Naive thymus-derived CD4-positive, alpha-beta T cell (primary cell): ENCODE measurements around the gene MAPK8IP2. TPM values are rescaled to one million over a fixed set of nuclear protein-coding genes. Genes with fewer than 3 reads are reported as not detected.

Experiments used
- ATAC-seq: fragments of 150-1000 bp; cut with Tn5 transposase; 2 replicates; pipeline ENCODE4 v1.10.0; 2021; ENCODE audit warnings: mild to moderate bottlenecking, moderate library complexity
- CTCF ChIA-PET: fragments of 350-600 bp; sonication (Branson Sonifier 250); formaldehyde crosslinking; loops from one replicate; lab custom pipeline; 2021; ENCODE audit warnings: antibody characterized with exemption; lab: Charles Lee
- POLR2A ChIA-PET: fragments of 350-600 bp; sonication (Branson Sonifier 250); formaldehyde crosslinking; loops from one replicate; lab custom pipeline; 2021; ENCODE audit warnings: antibody characterized with exemption, inconsistent platforms; lab: Charles Lee
- DNase-seq, 9 donors: peaks; one replicate each; pipeline versions ENCODE4 v3.0.0 to v3.0.0-alpha.2; 2020 to 2022; ENCODE audit warnings: mixed read lengths in 1 of 9
- H3K27ac ChIP-seq: one replicate; pipeline ENCODE4 v1.7.0; 2013; ENCODE audit warnings: mild to moderate bottlenecking, low read depth, low read length, moderate library complexity
- H3K27me3 ChIP-seq, 2 donors: one replicate each; pipeline ENCODE4 v1.7.0; 2013; ENCODE audit warnings: low read length in 2 of 2, mild to moderate bottlenecking in 2 of 2, moderate library complexity in 2 of 2; ENCODE audit not compliant: control insufficient read depth in 2 of 2, insufficient read depth in 2 of 2
- H3K36me3 ChIP-seq, 3 experiments: 1 replicate in 2 of 3; 2 replicates in 1 of 3; pipeline ENCODE4 v1.7.0; 2013; ENCODE audit warnings: low read length in 3 of 3, mild to moderate bottlenecking in 3 of 3, moderate library complexity in 1 of 3; ENCODE audit not compliant: insufficient read depth in 3 of 3, control insufficient read depth in 2 of 3
- H3K4me1 ChIP-seq, 2 donors: one replicate each; pipeline ENCODE4 v1.7.0; 2013; ENCODE audit warnings: low read length in 2 of 2, mild to moderate bottlenecking in 2 of 2, moderate library complexity in 1 of 2; ENCODE audit not compliant: control insufficient read depth in 2 of 2, insufficient read depth in 2 of 2
- H3K4me3 ChIP-seq: 2 replicates; pipeline ENCODE4 v1.7.0; 2013; ENCODE audit warnings: mild to moderate bottlenecking, low read length
- H3K9me3 ChIP-seq, 3 experiments: 1 replicate in 2 of 3; 2 replicates in 1 of 3; pipeline ENCODE4 v1.7.0; 2013; ENCODE audit warnings: low read length in 3 of 3; ENCODE audit not compliant: control insufficient read depth in 2 of 3
- H3K27ac Mint-ChIP-seq, 9 donors: one replicate each; pipeline ENCODE4 v1.8.0; 2020 to 2022; ENCODE audit warnings: mixed read lengths in 9 of 9, mild to moderate bottlenecking in 8 of 9, moderate library complexity in 5 of 9, inconsistent platforms in 2 of 9
- H3K27me3 Mint-ChIP-seq, 5 donors: one replicate each; pipeline ENCODE4 v1.8.0; 2021 to 2022; ENCODE audit warnings: mixed read lengths in 5 of 5, mild to moderate bottlenecking in 1 of 5
- H3K36me3 Mint-ChIP-seq, 5 donors: one replicate each; pipeline ENCODE4 v1.8.0; 2020 to 2022; ENCODE audit warnings: mixed read lengths in 5 of 5, mild to moderate bottlenecking in 3 of 5, inconsistent platforms in 1 of 5
- H3K4me1 Mint-ChIP-seq, 7 donors: one replicate each; pipeline ENCODE4 v1.8.0; 2020 to 2022; ENCODE audit warnings: mixed read lengths in 7 of 7, mild to moderate bottlenecking in 3 of 7, inconsistent platforms in 1 of 7
- H3K4me3 Mint-ChIP-seq, 10 donors: one replicate each; pipeline ENCODE4 v1.8.0; 2020 to 2022; ENCODE audit warnings: mild to moderate bottlenecking in 10 of 10, mixed read lengths in 10 of 10, moderate library complexity in 6 of 10, inconsistent platforms in 2 of 10
- H3K9me3 Mint-ChIP-seq, 11 donors: one replicate each; pipeline ENCODE4 v1.8.0; 2020 to 2022; ENCODE audit warnings: mixed read lengths in 11 of 11, mild to moderate bottlenecking in 4 of 11, inconsistent platforms in 1 of 11, moderate library complexity in 1 of 11
- intact Hi-C, 2 donors: fragments of 100-400 bp; cut with micrococcal nuclease; formaldehyde crosslinking; loops; one replicate each; pipeline ENCODE4 v1.15.1; 2023
- polyA plus RNA-seq, 2 donors: library from polyadenylated mRNA; unstranded; fragments of 300-500 nt; fragmentation: Illumina TruSeq; gene quantifications; one replicate each; pipeline ENCODE4 v1.2.3, GENCODE V29; 2021
- total RNA-seq, 6 experiments: library from RNA in 5 of 6; stranded (reverse) in 5 of 6; gene quantifications; 1 replicate in 5 of 6; 2 replicates in 1 of 6; pipeline ENCODE4 v1.2.3 and lab custom pipeline; 2021 to 2026

MAPK8IP2 gene
- total RNA-seq = under 1 TPM; 0.24 to 0.64 (median 0.38) TPM
- not detected for polyA plus RNA-seq
- 1.2 reads per million for total RNA-seq (lab: John Stamatoyannopoulos, UW)

GRCh38 chr22:50600538-50600937 lies at the start of gene MAPK8IP2:
MAPK8IP2 (plus strand) TSS chr22:50600793; CDS start chr22:50600819, 26 bp downstream.
- peaks cover 0 to 4% of the 10 kb centered on the region in 2 donors for H3K4me1 ChIP-seq
- Mint-ChIP-seq H3K4me1 (peaks cover 6 to 18% (median 12%) of the 10 kb centered on the region in 7 donors), H3K27me3 (peaks cover 23 to 56% (median 28%) of the 10 kb centered on the region in 5 donors), H3K4me3 (peak within 1 kb of the TSS; percentile 63 to 89 (median 78)), H3K36me3 (peaks cover 4 to 24% (median 14%) of the 10 kb centered on the region in 5 donors), H3K9me3 (peaks cover 0 to 6% (median 0%) of the 10 kb centered on the region in 11 donors), H3K27ac (peak within 1 kb of the TSS in 1 of 9 donors; percentile 67)
- peak; percentile 41 for ATAC-seq
- no peak within 1 kb of the TSS for H3K27ac ChIP-seq
- ChIA-PET POLR2A (interaction anchor here (1.0 kb wide), 1 partner anchor 19 kb away, joined by 3 read pairs; no protein-coding TSS in a partner anchor), CTCF (no interaction called here)
- no peak within 1 kb of the TSS for H3K4me3 ChIP-seq
- H3K27me3 ChIP-seq = peaks cover 5 to 6% of the 10 kb centered on the region in 2 donors
- DNase-seq = no peak
- intact Hi-C loops = loop anchor here in 1 of 2 donors (1.0 kb wide), 2 partner anchors 17 to 38 kb away; partner anchors contain the start of gene SYCE3
- no peaks in the 10 kb centered on the region for H3K36me3 ChIP-seq
- no peaks in the 10 kb centered on the region for H3K9me3 ChIP-seq

- no peaks in the 10 kb centered on the region for H3K9me3 ChIP-seq
- H3K4me3 Mint-ChIP-seq = peak overlapping the region in 8 of 10 donors; percentile 32 to 88 (median 50)
- no peaks in the 10 kb centered on the region for H3K27me3 ChIP-seq
- peaks cover 0 to 5% (median 0%) of the 10 kb centered on the region in 5 donors for H3K27me3 Mint-ChIP-seq
- H3K36me3 ChIP-seq = no peaks in the 10 kb centered on the region
- intact Hi-C loops = no loop called here
- H3K4me3 ChIP-seq = no peak overlapping the region
- peaks cover 14 to 22% of the 10 kb centered on the region in 2 donors for H3K4me1 ChIP-seq
- peaks cover 16 to 22% (median 17%) of the 10 kb centered on the region in 7 donors for H3K4me1 Mint-ChIP-seq
- ChIA-PET CTCF (interaction anchor here (0.7 to 4.3 kb wide), 5 partner anchors 9 to 70 kb away, joined by 3 to 31 read pairs (median 3); partner anchors contain the start of gene SCO2), POLR2A (interaction anchor here (0.6 to 6.3 kb wide), 7 partner anchors 8 to 40 kb away, joined by 3 to 77 read pairs (median 5); partner anchors contain the start of genes SCO2, SYCE3 and TYMP)
- DNase-seq = no peak
- peaks cover 0 to 10% (median 0%) of the 10 kb centered on the region in 5 donors for H3K36me3 Mint-ChIP-seq
- H3K9me3 Mint-ChIP-seq = peaks cover 0 to 2% (median 0%) of the 10 kb centered on the region in 11 donors
- no peak overlapping the region for H3K27ac ChIP-seq
- no peak for ATAC-seq
- peak overlapping the region in 6 of 9 donors; percentile 25 to 87 (median 70) for H3K27ac Mint-ChIP-seq
These were observed 49.3 kb upstream of the MAPK8IP2 start for GRCh38 chr22:50551160-50551752.

DNA sequence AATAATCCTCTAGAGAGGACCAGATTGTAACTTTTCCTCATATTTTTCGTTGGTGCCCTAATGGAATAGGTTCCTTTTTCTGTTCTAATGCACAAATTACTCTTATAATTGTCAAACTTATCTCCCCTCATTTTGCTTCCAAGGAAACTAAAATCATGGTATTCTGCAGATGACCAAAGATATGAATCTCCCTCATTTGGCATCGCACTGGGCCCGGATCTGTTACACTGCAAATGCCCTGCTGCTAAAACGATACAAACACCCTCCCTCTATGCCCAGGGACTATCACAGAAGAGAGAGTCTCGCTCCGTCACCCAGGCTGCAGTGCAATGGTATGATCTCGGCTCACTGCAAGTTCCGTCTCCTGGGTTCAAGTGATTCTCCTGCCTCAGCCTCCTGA lies 47.3 kb upstream of the MAPK8IP2 start:
- no peak overlapping the region for H3K27ac ChIP-seq
- Mint-ChIP-seq H3K27me3 (peaks cover 0 to 5% (median 0%) of the 10 kb centered on the region in 5 donors), H3K4me1 (peaks cover 12 to 22% (median 16%) of the 10 kb centered on the region in 7 donors), H3K4me3 (no peak overlapping the region), H3K27ac (no peak overlapping the region), H3K36me3 (peaks cover 0 to 10% (median 0%) of the 10 kb centered on the region in 5 donors), H3K9me3 (peaks cover 0 to 2% (median 0%) of the 10 kb centered on the region in 11 donors)
- H3K27me3 ChIP-seq = no peaks in the 10 kb centered on the region
- ChIA-PET CTCF (interaction anchor here (1.4 kb wide), 1 partner anchor 28 kb away, joined by 5 read pairs; the partner anchor contains the start of gene SCO2), POLR2A (interaction anchor here (3.9 to 6.3 kb wide), 2 partner anchors 13 to 26 kb away, joined by 20 to 77 read pairs; partner anchors contain the start of genes SCO2 and TYMP)
- H3K4me3 ChIP-seq = no peak overlapping the region
- H3K4me1 ChIP-seq = peaks cover 14 to 17% of the 10 kb centered on the region in 2 donors
- ATAC-seq (no peak), DNase-seq (no peak)
- intact Hi-C loops = no loop called here
- H3K36me3 ChIP-seq = no peaks in the 10 kb centered on the region
- H3K9me3 ChIP-seq = no peaks in the 10 kb centered on the region

GRCh38 chr22:50556703-50557102 lies 43.9 kb upstream of the MAPK8IP2 start:
- Histone ChIP-seq H3K27ac (no peak overlapping the region), H3K9me3 (no peaks in the 10 kb centered on the region), H3K36me3 (no peaks in the 10 kb centered on the region), H3K27me3 (no peaks in the 10 kb centered on the region), H3K4me1 (no peaks in the 10 kb centered on the region), H3K4me3 (no peak overlapping the region)
- Mint-ChIP-seq H3K4me1 (peaks cover 3 to 10% (median 5%) of the 10 kb centered on the region in 7 donors), H3K36me3 (peaks cover 0 to 2% (median 0%) of the 10 kb centered on the region in 5 donors), H3K27ac (no peak overlapping the region), H3K9me3 (peaks cover 0 to 3% (median 0%) of the 10 kb centered on the region in 11 donors), H3K27me3 (peaks cover 0 to 8% (median 0%) of the 10 kb centered on the region in 5 donors), H3K4me3 (no peak overlapping the region)
- DNase-seq = no peak
- ATAC-seq = no peak
- ChIA-PET CTCF (interaction anchor here (0.7 to 1.3 kb wide), 3 partner anchors 14 to 42 kb away, joined by 3 to 6 read pairs (median 4); no protein-coding TSS in a partner anchor), POLR2A (interaction anchor here (0.6 kb wide), 1 partner anchor 66 kb away, joined by 4 read pairs; no protein-coding TSS in a partner anchor)
- intact Hi-C loops = no loop called here

DNA sequence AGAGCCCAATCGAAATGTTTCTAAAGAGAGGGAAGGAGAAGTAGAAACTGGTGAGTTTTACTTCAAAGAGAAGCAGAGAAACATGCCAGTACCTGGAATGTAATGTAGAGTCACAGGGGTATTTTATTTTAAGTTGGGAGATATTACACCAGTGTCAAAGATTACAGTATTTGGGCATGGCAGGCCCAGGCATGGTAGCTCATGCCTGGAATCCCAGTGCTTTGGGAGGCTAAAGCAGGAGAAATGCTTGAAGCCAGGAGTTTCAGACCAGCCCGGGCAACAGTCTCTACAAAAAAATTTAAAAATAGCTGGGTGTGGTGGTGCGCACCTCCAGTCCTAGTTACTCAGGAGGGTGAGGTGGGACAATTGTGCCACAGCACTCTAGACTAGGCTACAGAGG lies 40.6 kb upstream of the MAPK8IP2 start:
- CTCF ChIA-PET = interaction anchor here (0.7 to 2.1 kb wide), 2 partner anchors 9 to 12 kb away, joined by 3 to 7 read pairs; no protein-coding TSS in a partner anchor
- Histone ChIP-seq H3K4me3 (no peak overlapping the region), H3K4me1 (peaks cover 0 to 4% of the 10 kb centered on the region in 2 donors), H3K27ac (no peak overlapping the region), H3K9me3 (no peaks in the 10 kb centered on the region), H3K27me3 (no peaks in the 10 kb centered on the region), H3K36me3 (no peaks in the 10 kb centered on the region)
- no peaks in the 10 kb centered on the region for H3K36me3 Mint-ChIP-seq
- H3K27ac Mint-ChIP-seq = no peak overlapping the region
- peaks cover 0 to 3% (median 0%) of the 10 kb centered on the region in 11 donors for H3K9me3 Mint-ChIP-seq
- ATAC-seq (no peak), DNase-seq (no peak)
- H3K27me3 Mint-ChIP-seq = peaks cover 0 to 19% (median 0%) of the 10 kb centered on the region in 5 donors
- intact Hi-C loops = no loop called here
- POLR2A ChIA-PET = interaction anchor here (0.8 to 1.8 kb wide), 5 partner anchors 9 to 61 kb away, joined by 3 to 4 read pairs (median 4); partner anchors contain the start of genes KLHDC7B and TYMP
- H3K4me1 Mint-ChIP-seq = peaks cover 6 to 24% (median 13%) of the 10 kb centered on the region in 7 donors
- H3K4me3 Mint-ChIP-seq = peak overlapping the region in 1 of 10 donors; percentile 55
